H1 (cell line): ENCODE data around the gene RASSF9. TPM values are rescaled to one million over a fixed set of nuclear protein-coding genes. Genes with fewer than 3 reads are reported as not detected.

Source experiments
- CTCF ChIA-PET: fragments of 300-600 bp; sonication (Branson Sonifier 250); formaldehyde crosslinking; loops from one replicate; lab custom pipeline; 2021; ENCODE audit not compliant: partially characterized antibody; lab: Charles Lee
- POLR2A ChIA-PET: fragments of 300-600 bp; sonication (Branson Sonifier 250); formaldehyde crosslinking; loops from one replicate; lab custom pipeline; 2021; ENCODE audit warnings: inconsistent platforms; ENCODE audit not compliant: partially characterized antibody; lab: Charles Lee
- DNase-seq, 2 experiments: peaks; one replicate each; pipeline versions ENCODE4 v3.0.0 to v3.0.0-alpha.2; 2010 to 2022; ENCODE audit warnings: low spot score in 2 of 2, low read depth in 1 of 2, mixed read lengths in 1 of 2
- FAIRE-seq: peaks from 2 replicates; lab custom pipeline; 2011; peaks lifted over from hg19 to GRCh38; lab: Jason Lieb, UNC
- H2AFZ ChIP-seq: 2 replicates; pipeline ENCODE4 v1.8.1; 2012; ENCODE audit warnings: low read length, inconsistent platforms
- H2AK5ac ChIP-seq: 2 replicates; pipeline ENCODE4 v1.6.1; 2013; ENCODE audit warnings: low read depth, low read length
- H2BK120ac ChIP-seq: replicated peaks from 2 replicates; pipeline ENCODE3; 2013; ENCODE audit warnings: low read depth, low read length, inconsistent platforms
- H2BK12ac ChIP-seq: 2 replicates; pipeline ENCODE4 v1.6.1; 2013; ENCODE audit warnings: low read depth, low read length
- H2BK15ac ChIP-seq: 2 replicates; pipeline ENCODE4 v1.6.1; 2013; ENCODE audit warnings: low read length
- H2BK20ac ChIP-seq: 2 replicates; pipeline ENCODE4 v1.6.1; 2013; ENCODE audit warnings: low read length
- H2BK5ac ChIP-seq: 2 replicates; pipeline ENCODE4 v1.6.1; 2013; ENCODE audit warnings: low read depth, low read length
- H3K14ac ChIP-seq: 2 replicates; pipeline ENCODE4 v1.6.1; 2013; ENCODE audit warnings: inconsistent platforms; ENCODE audit not compliant: insufficient read length
- H3K18ac ChIP-seq: 2 replicates; pipeline ENCODE4 v1.6.1; 2013; ENCODE audit warnings: low read length; ENCODE audit errors: extremely low read depth
- H3K23ac ChIP-seq: 2 replicates; pipeline ENCODE4 v1.6.1; 2013; ENCODE audit warnings: inconsistent platforms; ENCODE audit not compliant: insufficient read length
- H3K23me2 ChIP-seq: 2 replicates; pipeline ENCODE4 v1.6.1; 2013; ENCODE audit warnings: low read depth, low read length
- H3K27ac ChIP-seq: 2 replicates; pipeline ENCODE4 v1.6.1; 2011; ENCODE audit warnings: low read depth, low read length, inconsistent platforms
- H3K27me3 ChIP-seq, 4 experiments: replicated peaks in 1 of 4; 1 replicate in 1 of 4; 2 replicates in 3 of 4; pipeline versions ENCODE4 v1.6.1 to v1.8.1; 2011 to 2013; ENCODE audit warnings: low read length in 3 of 4, mild to moderate bottlenecking in 3 of 4, inconsistent platforms in 2 of 4, mixed read lengths in 2 of 4, moderate library complexity in 1 of 4; ENCODE audit not compliant: control insufficient read depth in 3 of 4, insufficient read depth in 3 of 4; ENCODE audit errors: extremely low read depth in 1 of 4
- H3K36me3 ChIP-seq, 4 experiments: 2 replicates each; pipeline versions ENCODE4 v1.6.1 to v1.8.1; 2011 to 2013; ENCODE audit warnings: mild to moderate bottlenecking in 4 of 4, low read length in 3 of 4, moderate library complexity in 2 of 4, control low read depth in 1 of 4, inconsistent platforms in 1 of 4; ENCODE audit not compliant: insufficient read depth in 4 of 4, control insufficient read depth in 2 of 4
- H3K4ac ChIP-seq: replicated peaks from 2 replicates; pipeline ENCODE3; 2013; ENCODE audit warnings: low read length, low read depth, mixed read lengths, inconsistent platforms; ENCODE audit not compliant: insufficient read length
- H3K4me1 ChIP-seq, 4 experiments: replicated peaks in 1 of 4; 1 replicate in 1 of 4; 2 replicates in 3 of 4; pipeline versions ENCODE4 v1.6.1 to v1.8.1; 2011 to 2013; ENCODE audit warnings: low read length in 3 of 4, inconsistent platforms in 2 of 4, mixed read lengths in 1 of 4; ENCODE audit not compliant: insufficient read depth in 4 of 4, control insufficient read depth in 3 of 4
- H3K4me2 ChIP-seq, 2 experiments: 2 replicates each; pipeline versions ENCODE4 v1.6.1 to v1.8.1; 2011 to 2013; ENCODE audit warnings: low read depth in 2 of 2, low read length in 2 of 2, control low read depth in 1 of 2, inconsistent platforms in 1 of 2, mild to moderate bottlenecking in 1 of 2; ENCODE audit not compliant: insufficient read depth in 1 of 2
- H3K4me3 ChIP-seq, 4 experiments: fragments of 200-600, 300-600 bp in 1 of 4; sonication (generic), shearing (Covaris generic), sonication (Bioruptor Twin) in 1 of 4; 2 replicates each; pipeline versions ENCODE4 v1.5.1 to v1.8.1; 2011 to 2016; ENCODE audit warnings: low read length in 4 of 4, low read depth in 3 of 4, control low read depth in 2 of 4, inconsistent platforms in 2 of 4, mild to moderate bottlenecking in 2 of 4, mixed read lengths in 1 of 4, moderate library complexity in 1 of 4; ENCODE audit not compliant: insufficient read depth in 2 of 4; ENCODE audit errors: extremely low read depth in 1 of 4
- H3K56ac ChIP-seq: replicated peaks from 2 replicates; pipeline ENCODE3; 2013; ENCODE audit warnings: low read depth, mild to moderate bottlenecking, mixed read lengths, low read length, inconsistent platforms; ENCODE audit not compliant: insufficient read length
- H3K79me1 ChIP-seq: 2 replicates; pipeline ENCODE4 v1.6.1; 2013; ENCODE audit warnings: low read depth, low read length, control low read depth
- H3K79me2 ChIP-seq, 2 experiments: 2 replicates each; pipeline versions ENCODE4 v1.6.1 to v1.8.1; 2012 to 2013; ENCODE audit warnings: low read length in 2 of 2, mild to moderate bottlenecking in 2 of 2, inconsistent platforms in 1 of 2; ENCODE audit not compliant: insufficient read depth in 2 of 2, control insufficient read depth in 1 of 2
- H3K9ac ChIP-seq, 4 experiments: replicated peaks in 1 of 4; 1 replicate in 1 of 4; 2 replicates in 3 of 4; pipeline versions ENCODE4 v1.6.1 to v1.8.1; 2011 to 2013; ENCODE audit warnings: low read depth in 3 of 4, low read length in 3 of 4, control low read depth in 2 of 4, mild to moderate bottlenecking in 2 of 4, moderate library complexity in 2 of 4, inconsistent platforms in 1 of 4; ENCODE audit errors: extremely low read depth in 1 of 4
- H3K9me3 ChIP-seq, 2 experiments: 2 replicates each; pipeline versions ENCODE4 v1.6.1 to v1.8.1; 2012 to 2013; ENCODE audit warnings: mild to moderate bottlenecking in 2 of 2, moderate library complexity in 2 of 2, control low read depth in 1 of 2, inconsistent platforms in 1 of 2, low read depth in 1 of 2, low read length in 1 of 2, mixed read lengths in 1 of 2; ENCODE audit not compliant: insufficient read depth in 2 of 2
- H4K20me1 ChIP-seq, 2 experiments: replicated peaks in 1 of 2; 2 replicates each; pipeline versions ENCODE3 to v1.8.1; 2011 to 2013; ENCODE audit warnings: inconsistent platforms in 2 of 2, low read length in 2 of 2, mild to moderate bottlenecking in 1 of 2; ENCODE audit not compliant: insufficient read depth in 2 of 2, control insufficient read depth in 1 of 2
- H4K5ac ChIP-seq: 2 replicates; pipeline ENCODE4 v1.6.1; 2013; ENCODE audit warnings: low read length, low read depth, mixed read lengths, inconsistent platforms; ENCODE audit not compliant: insufficient read length
- H4K8ac ChIP-seq: 2 replicates; pipeline ENCODE4 v1.8.0; 2013; ENCODE audit warnings: mild to moderate bottlenecking, moderate library complexity, low read length, inconsistent platforms; ENCODE audit not compliant: insufficient read depth; ENCODE audit errors: extremely low read depth
- H4K91ac ChIP-seq: replicated peaks from 2 replicates; pipeline ENCODE3; 2013; ENCODE audit warnings: low read length, mixed read lengths, inconsistent platforms; ENCODE audit not compliant: insufficient read length
- CHD1 ChIP-seq: IDR thresholded peaks from 2 replicates; pipeline ENCODE4 v1.6.1; 2012; ENCODE audit warnings: low read depth, low read length, improper control_type of control experiment
- CREB1 ChIP-seq: IDR thresholded peaks from 2 replicates; pipeline ENCODE4 v1.6.1; 2012; ENCODE audit warnings: inconsistent platforms
- EGR1 ChIP-seq: IDR thresholded peaks from 2 replicates; pipeline ENCODE4 v1.6.1; 2011; ENCODE audit warnings: low read depth, low read length, borderline replicate concordance
- EP300 ChIP-seq, 2 experiments: IDR thresholded peaks; 1 replicate in 1 of 2; 2 replicates in 1 of 2; pipeline ENCODE4 v1.6.1; 2011 to 2012; ENCODE audit warnings: low read depth in 2 of 2, low read length in 2 of 2, mild to moderate bottlenecking in 2 of 2, borderline replicate concordance in 1 of 2, inconsistent platforms in 1 of 2, moderate library complexity in 1 of 2
- EZH2 ChIP-seq: fragments of 200-600 bp; sonication (generic); IDR thresholded peaks from 2 replicates; pipeline ENCODE4 v1.7.1; 2012; ENCODE audit warnings: low read depth, mild to moderate bottlenecking, moderate library complexity, low read length, inconsistent platforms; ENCODE audit not compliant: severe bottlenecking
- GTF2F1 ChIP-seq: IDR thresholded peaks from 2 replicates; pipeline ENCODE4 v1.6.1; 2012; ENCODE audit warnings: low read depth, low read length, improper control_type of control experiment, borderline replicate concordance
- JUND ChIP-seq: IDR thresholded peaks from 2 replicates; pipeline ENCODE4 v1.6.1; 2011; ENCODE audit warnings: mild to moderate bottlenecking, improper control_type of control experiment, low read length
- KDM1A ChIP-seq: fragments of 200-600, 300-600 bp; sonication (generic); IDR thresholded peaks from 2 replicates; pipeline ENCODE4 v1.7.1; 2016; ENCODE audit warnings: mild to moderate bottlenecking, low read length, borderline replicate concordance
- NRF1 ChIP-seq: IDR thresholded peaks from 2 replicates; pipeline ENCODE4 v1.6.1; 2011; ENCODE audit warnings: mild to moderate bottlenecking, low read depth, low read length, improper control_type of control experiment
- PHF8 ChIP-seq: fragments of 200-600 bp; sonication (generic); conservative IDR thresholded peaks from 2 replicates; pipeline ENCODE4 v1.7.1; 2012; ENCODE audit warnings: low read depth, mild to moderate bottlenecking, inconsistent platforms, low read length, moderate library complexity
- POLR2A ChIP-seq, 2 experiments: IDR thresholded peaks; 1 replicate in 1 of 2; 2 replicates in 1 of 2; pipeline ENCODE4 v1.6.1; 2011; ENCODE audit warnings: low read depth in 2 of 2, low read length in 2 of 2, mild to moderate bottlenecking in 2 of 2; ENCODE audit errors: control extremely low read depth in 1 of 2
- POLR2AphosphoS5 ChIP-seq: IDR thresholded peaks from 2 replicates; pipeline ENCODE4 v1.6.1; 2011; ENCODE audit warnings: low read depth, low read length
- SRF ChIP-seq: IDR thresholded peaks from 2 replicates; pipeline ENCODE4 v1.6.1; 2011; ENCODE audit warnings: mild to moderate bottlenecking, low read depth, low read length, moderate library complexity
- TAF1 ChIP-seq: IDR thresholded peaks from 2 replicates; pipeline ENCODE4 v1.6.1; 2011; ENCODE audit warnings: mild to moderate bottlenecking, low read depth, low read length
- USF2 ChIP-seq: IDR thresholded peaks from 2 replicates; pipeline ENCODE4 v1.6.1; 2011; ENCODE audit warnings: low read length, improper control_type of control experiment
- WGBS, 2 experiments: shearing (Covaris generic) in 1 of 2; methylation state at CpG; one replicate each; pipeline versions ENCODE4 v1.1.6 to v1.1.7; 2013 to 2015; ENCODE audit warnings: low lambda C conversion rate in 2 of 2, mixed read lengths in 2 of 2, inconsistent platforms in 1 of 2, low coverage in 1 of 2, missing lambda C conversion rate in 1 of 2; ENCODE audit not compliant: insufficient replicate concordance in 2 of 2, insufficient coverage in 1 of 2, insufficient read length in 1 of 2; ENCODE audit errors: extremely low coverage in 1 of 2, missing lambda C conversion rate in 1 of 2; 5-methylcytosine and 5-hydroxymethylcytosine counted together
- polyA plus RNA-seq, 7 experiments: library from polyadenylated mRNA; depleted of rRNA in 3 of 7; stranded (reverse) in 5 of 7; unstranded in 2 of 7; fragments of >200 nt in 5 of 7; fragments of 200-250 nt in 2 of 7; gene quantifications; 1 replicate in 5 of 7; 2 replicates in 1 of 7; 4 replicates in 1 of 7; pipeline versions ENCODE4 v1.2.1 to v1.2.3, GENCODE V29; 2011 to 2013; ENCODE audit warnings: missing spikeins in 2 of 7, mixed read lengths in 2 of 7
- total RNA-seq: library from RNA; stranded (reverse); fragmentation: NEBNext Ultra II Directional; extraction: Animal tissue kit (Norgen Biotek cat#: 25700); gene quantifications from 2 replicates; pipeline ENCODE4 v1.2.1, GENCODE V29; 2021

RASSF9 gene
- total and polyA plus RNA-seq, 2 of the 8 experiments (the other 6 are each of a cell fraction or from before 2014, with no cell fraction given) = 0.06 to 0.39 TPM

- Histone ChIP-seq H3K79me2 (no peaks in the 10 kb centered on the region), H3K56ac (no peak overlapping the region), H4K20me1 (no peaks in the 10 kb centered on the region), H4K5ac (no peak overlapping the region), H2BK20ac (no peak overlapping the region), H3K79me1 (no peaks in the 10 kb centered on the region), H3K23me2 (no peaks in the 10 kb centered on the region), H2BK120ac (no peak overlapping the region), H3K9me3 (no peaks in the 10 kb centered on the region), H4K8ac (no peak overlapping the region), H3K4me1 (no peaks in the 10 kb centered on the region), H3K14ac (no peak overlapping the region), H2AFZ (no peak overlapping the region), H2AK5ac (no peak overlapping the region), H3K36me3 (no peaks in the 10 kb centered on the region), H3K9ac (no peak overlapping the region), H3K27me3 (no peaks in the 10 kb centered on the region), H4K91ac (no peak overlapping the region), H2BK5ac (no peak overlapping the region), H3K4me2 (no peak overlapping the region), H2BK15ac (no peak overlapping the region), H3K4ac (no peak overlapping the region), H3K27ac (no peak overlapping the region), H2BK12ac (no peak overlapping the region), H3K18ac (no peak overlapping the region), H3K23ac (no peak overlapping the region), H3K4me3 (no peak overlapping the region)
- WGBS, 2 experiments = 67% methylated on average over 2 of the region's 2 CpGs; no CpG with 5 or more reads in 1 of the 2 experiments
- DNase-seq (no peak), FAIRE-seq (no peak)
- POLR2A ChIA-PET = no interaction called here
- CTCF ChIA-PET = no interaction called here
- TF ChIP-seq EGR1 (no peak), EZH2 (no peak), CHD1 (no peak), USF2 (no peak), POLR2AphosphoS5 (no peak), CREB1 (no peak), JUND (no peak), SRF (no peak), NRF1 (no peak), POLR2A (IDR thresholded peaks at IDR 0.05; ENCODE audit: control extremely low read depth in 1 of 2, low read depth in 2 of 2, low read length in 2 of 2) (no peak), PHF8 (no peak), GTF2F1 (no peak), KDM1A (no peak), TAF1 (no peak), EP300 (IDR thresholded peaks at IDR 0.05; ENCODE audit: borderline replicate concordance in 1 of 2, low read depth in 2 of 2, low read length in 2 of 2) (no peak)
Observed at GRCh38 chr12:85803923-85804322, 32.3 kb downstream of the RASSF9 start.
